IMR-90 (cell line): ENCODE measurements around the gene GGT5. TPM values are rescaled to one million over a fixed set of nuclear protein-coding genes. Genes with fewer than 3 reads are reported as not detected.
A peak's percentile ranks its signal among the peaks of the same experiment; 100 is the strongest.
"Not testable (repeated sequence)": the region's sequence is repeated elsewhere in the genome, so short reads cannot be mapped to it uniquely, and the experiment has no call there.

Source experiments
- ATAC-seq: fragments of 200-7000 bp; cut with Tn5 transposase; 2 replicates; pipeline ENCODE4 v1.9.1; 2020; ENCODE audit warnings: low read depth, mild to moderate bottlenecking, moderate library complexity
- BruUV-seq: library from RNA; stranded (reverse); fragments of 400-500 nt; replicated peaks from 2 replicates; lab custom pipeline; 2021; lab: Mats Ljungman, UMichigan
- CTCF ChIA-PET: fragments of 300-600 bp; formaldehyde crosslinking; extraction: SDS; loops from one replicate; lab custom pipeline; 2021; ENCODE audit warnings: antibody characterized with exemption; lab: Yijun Ruan, JAX
- POLR2A ChIA-PET: fragments of 300-600 bp; sonication (Branson Sonifier 250); formaldehyde crosslinking; loops from one replicate; lab custom pipeline; 2022; ENCODE audit warnings: antibody characterized with exemption; ENCODE audit not compliant: unreplicated experiment; lab: Charles Lee
- DNase-seq: peaks from one replicate; pipeline ENCODE4 v3.0.0; 2013
- H2AFZ ChIP-seq: replicated peaks from 2 replicates; pipeline ENCODE3; 2013; ENCODE audit warnings: low read length, mild to moderate bottlenecking; ENCODE audit not compliant: poor library complexity
- H2AK5ac ChIP-seq: 2 replicates; pipeline ENCODE4 v1.6.1; 2013; ENCODE audit warnings: low read depth, low read length, inconsistent platforms
- H2AK9ac ChIP-seq: replicated peaks from 2 replicates; pipeline ENCODE3; 2013; ENCODE audit warnings: mild to moderate bottlenecking, low read depth, low read length, moderate library complexity; ENCODE audit not compliant: poor library complexity
- H2BK120ac ChIP-seq: 2 replicates; pipeline ENCODE4 v1.6.1; 2013; ENCODE audit warnings: low read depth, low read length, inconsistent platforms
- H2BK15ac ChIP-seq: 3 replicates; pipeline ENCODE4 v1.6.1; 2013; ENCODE audit warnings: low read depth, low read length, inconsistent platforms
- H2BK20ac ChIP-seq: 2 replicates; pipeline ENCODE4 v1.6.1; 2013; ENCODE audit warnings: low read depth, mild to moderate bottlenecking, inconsistent platforms, low read length, moderate library complexity
- H2BK5ac ChIP-seq: 2 replicates; pipeline ENCODE4 v1.6.1; 2013; ENCODE audit warnings: mild to moderate bottlenecking, low read depth, low read length, inconsistent platforms; ENCODE audit not compliant: poor library complexity, severe bottlenecking
- H3K14ac ChIP-seq: replicated peaks from 2 replicates; pipeline ENCODE4 v1.6.1; 2013; ENCODE audit warnings: low read depth, low read length, inconsistent platforms
- H3K18ac ChIP-seq: 2 replicates; pipeline ENCODE4 v1.6.1; 2013; ENCODE audit warnings: low read depth, low read length, control low read depth
- H3K23ac ChIP-seq: 2 replicates; pipeline ENCODE4 v1.6.1; 2013; ENCODE audit warnings: low read depth, low read length, inconsistent platforms
- H3K27ac ChIP-seq: 2 replicates; pipeline ENCODE4 v1.5.1; 2013; ENCODE audit warnings: mild to moderate bottlenecking, control low read depth, low read length; ENCODE audit not compliant: insufficient read depth
- H3K27me3 ChIP-seq: 2 replicates; pipeline ENCODE4 v1.6.1; 2013; ENCODE audit warnings: low read length; ENCODE audit not compliant: control insufficient read depth, insufficient read depth
- H3K36me3 ChIP-seq: 2 replicates; pipeline ENCODE4 v1.6.1; 2013; ENCODE audit warnings: low read length, mixed read lengths; ENCODE audit not compliant: control insufficient read depth, insufficient read depth
- H3K4ac ChIP-seq: 2 replicates; pipeline ENCODE4 v1.6.1; 2013; ENCODE audit warnings: low read depth, low read length, inconsistent platforms
- H3K4me1 ChIP-seq: 2 replicates; pipeline ENCODE4 v1.6.1; 2013; ENCODE audit warnings: low read length, mixed read lengths; ENCODE audit not compliant: control insufficient read depth, insufficient read depth
- H3K4me2 ChIP-seq: 2 replicates; pipeline ENCODE4 v1.6.1; 2013; ENCODE audit warnings: low read depth, mild to moderate bottlenecking, control low read depth, low read length, moderate library complexity
- H3K4me3 ChIP-seq: 2 replicates; pipeline ENCODE4 v1.5.1; 2013; ENCODE audit warnings: low read depth, mild to moderate bottlenecking, control low read depth, low read length, moderate library complexity; ENCODE audit not compliant: insufficient read depth
- H3K56ac ChIP-seq: 2 replicates; pipeline ENCODE4 v1.6.1; 2013; ENCODE audit warnings: low read length, inconsistent platforms; ENCODE audit not compliant: insufficient read depth; ENCODE audit errors: extremely low read depth
- H3K79me1 ChIP-seq, 2 experiments: 2 replicates each; pipeline ENCODE4 v1.6.1; 2013; ENCODE audit warnings: low read length in 2 of 2, inconsistent platforms in 1 of 2, low read depth in 1 of 2
- H3K9ac ChIP-seq: 2 replicates; pipeline ENCODE4 v1.6.1; 2013; ENCODE audit warnings: low read depth, low read length, control low read depth
- H3K9me1 ChIP-seq: 2 replicates; pipeline ENCODE4 v1.6.1; 2013; ENCODE audit warnings: low read length, inconsistent platforms; ENCODE audit not compliant: insufficient read depth
- H3K9me3 ChIP-seq: 2 replicates; pipeline ENCODE4 v1.6.1; 2013; ENCODE audit warnings: low read length; ENCODE audit not compliant: control insufficient read depth, insufficient read depth
- H4K20me1 ChIP-seq: 2 replicates; pipeline ENCODE4 v1.6.1; 2013; ENCODE audit warnings: low read length, inconsistent platforms; ENCODE audit not compliant: insufficient read depth
- H4K5ac ChIP-seq: 2 replicates; pipeline ENCODE4 v1.6.1; 2013; ENCODE audit warnings: mild to moderate bottlenecking, low read depth, low read length, control low read depth
- H4K8ac ChIP-seq, 2 experiments: 2 replicates each; pipeline ENCODE4 v1.6.1; 2013; ENCODE audit warnings: low read depth in 2 of 2, low read length in 2 of 2, control low read depth in 1 of 2, inconsistent platforms in 1 of 2
- H4K91ac ChIP-seq: 2 replicates; pipeline ENCODE4 v1.6.1; 2013; ENCODE audit warnings: low read depth, low read length, inconsistent platforms; ENCODE audit not compliant: insufficient read depth
- whole genome bisulfite sequencing, 2 experiments: methylation state at CpG; one replicate each; pipeline versions ENCODE4 v1.1.5 to v1.1.7; 2013; ENCODE audit warnings: missing lambda C conversion rate in 2 of 2; ENCODE audit not compliant: insufficient read length in 1 of 2; ENCODE audit errors: extremely low coverage in 2 of 2; 5-methylcytosine and 5-hydroxymethylcytosine counted together
- dilution Hi-C: fragments of 300-500 bp; cut with HindIII; formaldehyde crosslinking; loops from one replicate; pipeline ENCODE4 v1.14.3; 2018; ENCODE audit warnings: low sequenced_read_pairs; ENCODE audit not compliant: unreplicated experiment
- in situ Hi-C: fragments of 300-500 bp; cut with MboI; formaldehyde crosslinking; loops from 3 replicates; pipeline ENCODE4 v1.14.3; 2019; ENCODE audit warnings: low sequenced_read_pairs, inconsistent platforms, mixed read lengths
- intact Hi-C: fragments of 100-400 bp; cut with micrococcal nuclease; formaldehyde crosslinking; loops from 2 replicates; pipeline ENCODE4 v1.10.0; 2022
- polyA plus RNA-seq, 3 experiments: library from polyadenylated mRNA; depleted of rRNA; stranded (reverse); fragments of >200 nt; gene quantifications; 2 replicates each; pipeline ENCODE4 v1.2.3, GENCODE V29; 2012; ENCODE audit warnings: low replicate concordance in 1 of 3
- total RNA-seq: library from RNA; depleted of rRNA; stranded (reverse); fragments of >200 nt; gene quantifications from 2 replicates; pipeline ENCODE4 v1.2.3, GENCODE V29; 2012

GGT5 gene
- total and polyA plus RNA-seq, 2 of the 4 experiments (the other 2 are of a cell fraction): 0.18 to 5.8 TPM

- H2BK15ac ChIP-seq, H2AFZ ChIP-seq, dilution Hi-C loops, H2BK5ac ChIP-seq, H3K9me1 ChIP-seq, H2AK9ac ChIP-seq, H3K79me1 ChIP-seq, H3K56ac ChIP-seq, H3K18ac ChIP-seq, H4K8ac ChIP-seq, CTCF ChIA-PET, H3K9ac ChIP-seq, DNase-seq, H3K27ac ChIP-seq, H3K14ac ChIP-seq, ATAC-seq, H4K20me1 ChIP-seq, H3K4me2 ChIP-seq, BruUV-seq, H2BK120ac ChIP-seq, H4K5ac ChIP-seq, H4K91ac ChIP-seq, H3K4me3 ChIP-seq, H3K4me1 ChIP-seq, in situ Hi-C loops, H3K4ac ChIP-seq, H3K27me3 ChIP-seq, H3K23ac ChIP-seq, intact Hi-C loops, H2BK20ac ChIP-seq, POLR2A ChIA-PET, H3K9me3 ChIP-seq, H3K36me3 ChIP-seq: not testable (repeated sequence)
- peak overlapping the region; percentile 15; the same call in 1 of the 2 replicates for H2AK5ac ChIP-seq
- no CpG with 5 or more reads among the region's 6 CpGs for WGBS, 2 experiments
Measured at GRCh38 chr22:24266495-24266894, 21.6 kb upstream of the GGT5 start.
